CD8-positive, alpha-beta memory T cell (primary cell): ENCODE measurements around the gene MYO3B. TPM values are rescaled to one million over a fixed set of nuclear protein-coding genes. Genes with fewer than 3 reads are reported as not detected.
"Not testable (repeated sequence)": the region's sequence is repeated elsewhere in the genome, so short reads cannot be mapped to it uniquely, and the experiment has no call there.

Experiments
- CTCF ChIA-PET: fragments of 350-600 bp; sonication (Branson Sonifier 250); formaldehyde crosslinking; loops from one replicate; lab custom pipeline; 2021; ENCODE audit warnings: antibody characterized with exemption; lab: Charles Lee
- POLR2A ChIA-PET: fragments of 350-600 bp; sonication (Branson Sonifier 250); formaldehyde crosslinking; loops from one replicate; lab custom pipeline; 2021; ENCODE audit warnings: antibody characterized with exemption; lab: Charles Lee
- DNase-seq, 5 donors: peaks; one replicate each; pipeline versions ENCODE4 v3.0.0 to v3.0.0-alpha.2; 2020 to 2022; ENCODE audit warnings: mixed read lengths in 1 of 5
- H3K27ac ChIP-seq: one replicate; pipeline ENCODE4 v1.7.0; 2013; ENCODE audit warnings: low read depth, mild to moderate bottlenecking, low read length, moderate library complexity
- H3K27me3 ChIP-seq: 2 replicates; pipeline ENCODE4 v1.7.0; 2013; ENCODE audit warnings: low read length, mild to moderate bottlenecking; ENCODE audit not compliant: insufficient read depth, poor library complexity, severe bottlenecking
- H3K36me3 ChIP-seq: 2 replicates; pipeline ENCODE4 v1.7.0; 2013; ENCODE audit warnings: mild to moderate bottlenecking, low read length, moderate library complexity; ENCODE audit not compliant: insufficient read depth
- H3K4me1 ChIP-seq: 2 replicates; pipeline ENCODE4 v1.7.0; 2013; ENCODE audit warnings: mild to moderate bottlenecking, low read length, moderate library complexity; ENCODE audit not compliant: insufficient read depth
- H3K4me3 ChIP-seq: 2 replicates; pipeline ENCODE4 v1.7.0; 2013; ENCODE audit warnings: mild to moderate bottlenecking, low read length
- H3K9me3 ChIP-seq: 2 replicates; pipeline ENCODE4 v1.7.0; 2013; ENCODE audit warnings: mild to moderate bottlenecking, low read length
- H3K27ac Mint-ChIP-seq, 8 donors: one replicate each; pipeline ENCODE4 v1.8.0; 2020 to 2021; ENCODE audit warnings: mixed read lengths in 8 of 8, mild to moderate bottlenecking in 6 of 8, inconsistent platforms in 3 of 8, moderate library complexity in 3 of 8
- H3K27me3 Mint-ChIP-seq, 2 donors: one replicate each; pipeline ENCODE4 v1.8.0; 2020 to 2021; ENCODE audit warnings: mixed read lengths in 2 of 2, mild to moderate bottlenecking in 1 of 2, moderate library complexity in 1 of 2
- H3K36me3 Mint-ChIP-seq, 3 donors: one replicate each; pipeline ENCODE4 v1.8.0; 2020 to 2021; ENCODE audit warnings: mixed read lengths in 3 of 3, inconsistent platforms in 1 of 3, mild to moderate bottlenecking in 1 of 3
- H3K4me1 Mint-ChIP-seq, 3 donors: one replicate each; pipeline ENCODE4 v1.8.0; 2020 to 2021; ENCODE audit warnings: mixed read lengths in 3 of 3, inconsistent platforms in 1 of 3, mild to moderate bottlenecking in 1 of 3
- H3K4me3 Mint-ChIP-seq, 7 donors: one replicate each; pipeline ENCODE4 v1.8.0; 2020 to 2021; ENCODE audit warnings: mixed read lengths in 7 of 7, mild to moderate bottlenecking in 6 of 7, moderate library complexity in 4 of 7, inconsistent platforms in 2 of 7
- H3K9me3 Mint-ChIP-seq, 5 donors: one replicate each; pipeline ENCODE4 v1.8.0; 2020 to 2022; ENCODE audit warnings: mixed read lengths in 5 of 5, mild to moderate bottlenecking in 3 of 5, moderate library complexity in 2 of 5, inconsistent platforms in 1 of 5
- polyA plus RNA-seq: library from polyadenylated mRNA; unstranded; fragments of 300-500 nt; fragmentation: Illumina TruSeq; gene quantifications from one replicate; pipeline ENCODE4 v1.2.3, GENCODE V29; 2021
- total RNA-seq, 2 experiments: library from RNA; stranded (reverse); gene quantifications; one replicate each; pipeline ENCODE4 v1.2.3, GENCODE V29; 2021

The MYO3B gene
- total and polyA plus RNA-seq, 3 experiments from 2014 or later, result 0.08 to 0.33 (median 0.18) TPM

DNA sequence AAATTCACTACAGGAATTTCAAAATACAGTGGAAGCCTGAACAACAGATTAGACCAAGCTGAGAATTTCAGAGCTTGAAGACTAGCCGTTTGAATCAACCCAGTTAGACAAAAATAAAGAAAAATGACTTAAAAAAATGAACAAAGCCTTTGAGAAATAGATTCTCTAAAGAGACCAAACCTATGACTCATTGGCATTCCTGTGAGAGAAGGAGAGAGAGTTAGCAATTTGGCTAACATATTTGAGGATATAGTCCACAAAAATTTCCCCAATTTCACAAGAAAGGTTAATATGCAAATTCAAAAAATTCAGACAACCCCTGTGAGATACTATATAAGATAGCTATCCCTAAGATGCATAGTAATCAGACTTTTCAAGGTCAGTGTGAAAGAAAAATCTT is 78.0 kb downstream of the MYO3B start:
- H3K4me3 ChIP-seq, result no peak overlapping the region
- H3K4me1 Mint-ChIP-seq, result no peaks in the 10 kb centered on the region
- H3K27me3 ChIP-seq, result no peaks in the 10 kb centered on the region
- H3K4me1 ChIP-seq, result no peaks in the 10 kb centered on the region
- no peak overlapping the region for H3K4me3 Mint-ChIP-seq
- H3K27ac Mint-ChIP-seq, result no peak overlapping the region
- ChIA-PET POLR2A (no interaction called here), CTCF (no interaction called here)
- no peak for DNase-seq
- no peak overlapping the region for H3K27ac ChIP-seq
- H3K9me3 Mint-ChIP-seq, result peaks cover 3 to 5% (median 4%) of the 10 kb centered on the region in 5 donors
- peaks cover 0 to 48% of the 10 kb centered on the region in 2 donors for H3K27me3 Mint-ChIP-seq
- no peaks in the 10 kb centered on the region for H3K9me3 ChIP-seq
- H3K36me3 Mint-ChIP-seq, result no peaks in the 10 kb centered on the region
- no peaks in the 10 kb centered on the region for H3K36me3 ChIP-seq

DNA sequence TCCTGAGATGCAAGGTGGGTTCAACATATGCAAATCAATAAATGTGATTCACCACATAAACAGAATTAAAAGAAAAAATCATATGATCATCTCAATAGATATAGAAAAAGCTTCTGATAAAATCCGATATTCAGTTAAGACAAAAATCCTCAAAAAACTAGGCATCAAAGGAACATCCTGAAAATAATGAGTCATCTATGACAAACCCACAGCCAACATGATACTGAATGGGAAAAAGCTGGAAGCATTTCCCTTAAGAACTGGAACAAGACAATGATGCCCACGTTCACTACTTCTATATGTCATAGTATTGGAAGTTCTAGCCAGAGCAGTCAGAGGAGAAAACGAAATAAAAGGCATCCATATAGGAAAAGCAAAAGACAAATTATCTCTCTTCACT is 80.4 kb downstream of the MYO3B start:
- H3K4me1 Mint-ChIP-seq, result no peaks in the 10 kb centered on the region
- no peak overlapping the region for H3K4me3 ChIP-seq
- no peaks in the 10 kb centered on the region for H3K36me3 ChIP-seq
- no peaks in the 10 kb centered on the region for H3K9me3 ChIP-seq
- no peak overlapping the region for H3K27ac ChIP-seq
- H3K27ac Mint-ChIP-seq, result no peak overlapping the region
- ChIA-PET POLR2A (no interaction called here), CTCF (no interaction called here)
- peaks cover 2 to 12% (median 3%) of the 10 kb centered on the region in 5 donors for H3K9me3 Mint-ChIP-seq
- DNase-seq, result no peak
- no peaks in the 10 kb centered on the region for H3K27me3 ChIP-seq
- H3K36me3 Mint-ChIP-seq, result no peaks in the 10 kb centered on the region
- no peaks in the 10 kb centered on the region for H3K4me1 ChIP-seq
- peaks cover 0 to 36% of the 10 kb centered on the region in 2 donors for H3K27me3 Mint-ChIP-seq
- no peak overlapping the region for H3K4me3 Mint-ChIP-seq

GRCh38 chr2:170260188-170260587 is 82.2 kb downstream of the MYO3B start:
- H3K36me3 Mint-ChIP-seq, result no peaks in the 10 kb centered on the region
- no peak overlapping the region for H3K4me3 Mint-ChIP-seq
- Histone ChIP-seq H3K27me3 (no peaks in the 10 kb centered on the region), H3K4me3 (no peak overlapping the region), H3K9me3 (no peaks in the 10 kb centered on the region), H3K27ac (no peak overlapping the region), H3K4me1 (no peaks in the 10 kb centered on the region), H3K36me3 (no peaks in the 10 kb centered on the region)
- H3K27ac Mint-ChIP-seq, result no peak overlapping the region
- H3K9me3 Mint-ChIP-seq, result peaks cover 2 to 12% (median 3%) of the 10 kb centered on the region in 5 donors
- ChIA-PET CTCF (no interaction called here), POLR2A (no interaction called here)
- no peak for DNase-seq
- H3K27me3 Mint-ChIP-seq, result peaks cover 2 to 22% of the 10 kb centered on the region in 2 donors
- no peaks in the 10 kb centered on the region for H3K4me1 Mint-ChIP-seq

- Mint-ChIP-seq H3K27me3 (peaks cover 2 to 10% of the 10 kb centered on the region in 2 donors), H3K27ac (no peak overlapping the region), H3K4me1 (no peaks in the 10 kb centered on the region), H3K4me3 (no peak overlapping the region), H3K9me3 (peaks cover 2 to 10% (median 3%) of the 10 kb centered on the region in 5 donors), H3K36me3 (no peaks in the 10 kb centered on the region)
- Histone ChIP-seq H3K4me1 (no peaks in the 10 kb centered on the region), H3K36me3 (no peaks in the 10 kb centered on the region), H3K9me3 (no peaks in the 10 kb centered on the region), H3K27me3 (no peaks in the 10 kb centered on the region), H3K4me3 (no peak overlapping the region), H3K27ac (no peak overlapping the region)
- DNase-seq, result no peak
- ChIA-PET CTCF (no interaction called here), POLR2A (no interaction called here)
Measured at GRCh38 chr2:170261566-170261965, 83.6 kb downstream of the MYO3B start.

DNA sequence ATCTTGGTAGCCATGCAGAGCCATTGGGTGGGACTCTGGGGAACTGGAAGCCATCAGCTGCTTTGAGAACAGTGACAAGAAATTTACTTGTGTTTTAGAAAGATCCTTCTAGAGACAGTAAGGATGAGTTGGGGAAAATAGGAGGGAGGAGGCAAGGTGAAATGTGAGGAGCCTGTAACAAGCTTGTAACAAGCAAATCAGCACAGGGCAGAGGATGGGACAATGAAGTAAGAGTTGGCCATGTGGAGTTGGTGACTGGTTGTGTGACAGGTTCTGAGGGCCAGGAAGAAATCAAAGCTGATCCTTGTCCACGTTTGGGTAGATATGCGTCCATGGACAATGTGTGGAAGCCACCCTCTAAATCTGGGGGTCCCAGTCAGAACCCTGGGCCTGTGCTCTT is 84.4 kb downstream of the MYO3B start:
- Mint-ChIP-seq H3K27me3 (peaks cover 2 to 4% of the 10 kb centered on the region in 2 donors), H3K27ac (no peak overlapping the region), H3K9me3 (peaks cover 0 to 10% (median 2%) of the 10 kb centered on the region in 5 donors), H3K4me3 (no peak overlapping the region), H3K36me3 (no peaks in the 10 kb centered on the region), H3K4me1 (no peaks in the 10 kb centered on the region)
- Histone ChIP-seq H3K27ac (no peak overlapping the region), H3K27me3 (no peaks in the 10 kb centered on the region), H3K9me3 (no peaks in the 10 kb centered on the region), H3K4me1 (no peaks in the 10 kb centered on the region), H3K4me3 (no peak overlapping the region), H3K36me3 (no peaks in the 10 kb centered on the region)
- CTCF ChIA-PET, result no interaction called here
- DNase-seq, result no peak
- POLR2A ChIA-PET, result no interaction called here

- no peaks in the 10 kb centered on the region for H3K36me3 ChIP-seq
- H3K9me3 ChIP-seq, result no peaks in the 10 kb centered on the region
- no peaks in the 10 kb centered on the region for H3K27me3 ChIP-seq
- DNase-seq, result no peak
- Mint-ChIP-seq H3K36me3 (no peaks in the 10 kb centered on the region), H3K4me3 (no peak overlapping the region), H3K4me1 (no peaks in the 10 kb centered on the region), H3K27ac (peak overlapping the region in 1 of 8 donors; percentile 1), H3K27me3 (peaks cover 0 to 2% of the 10 kb centered on the region in 2 donors), H3K9me3 (peaks cover 0 to 10% (median 2%) of the 10 kb centered on the region in 5 donors)
- ChIA-PET CTCF (no interaction called here), POLR2A (no interaction called here)
- H3K4me3 ChIP-seq, result no peak overlapping the region
- no peaks in the 10 kb centered on the region for H3K4me1 ChIP-seq
- no peak overlapping the region for H3K27ac ChIP-seq
Measured at GRCh38 chr2:170262806-170263205, 84.9 kb downstream of the MYO3B start.

- peaks cover 0 to 10% (median 2%) of the 10 kb centered on the region in 5 donors for H3K9me3 Mint-ChIP-seq
- H3K9me3 ChIP-seq, POLR2A ChIA-PET, H3K27me3 Mint-ChIP-seq, DNase-seq, H3K4me3 Mint-ChIP-seq, H3K4me3 ChIP-seq, H3K4me1 ChIP-seq, H3K27ac Mint-ChIP-seq, H3K36me3 ChIP-seq, H3K27me3 ChIP-seq, H3K4me1 Mint-ChIP-seq, H3K36me3 Mint-ChIP-seq: not testable (repeated sequence)
- peak overlapping the region; percentile 19 for H3K27ac ChIP-seq
- CTCF ChIA-PET, result interaction anchor here (1.0 kb wide), 1 partner anchor 11 kb away, joined by 3 read pairs; no protein-coding TSS in a partner anchor
Measured at GRCh38 chr2:170263728-170264521, 86.0 kb downstream of the MYO3B start.

DNA sequence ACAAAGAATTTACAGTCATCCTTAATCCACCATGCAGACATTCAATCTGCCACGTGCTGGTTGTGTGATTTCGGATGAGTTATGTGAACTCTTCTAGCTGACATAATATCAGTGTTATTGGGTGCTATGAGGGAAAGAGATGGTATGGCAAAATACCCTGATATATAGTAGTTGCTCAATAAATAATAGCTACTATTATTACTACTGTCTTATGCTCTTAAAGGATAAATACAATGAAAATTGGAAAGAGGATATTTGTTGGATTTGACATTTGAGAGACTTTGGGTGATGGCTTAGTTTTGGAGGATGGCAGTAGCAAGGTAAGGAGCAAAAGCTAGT is 86.5 kb downstream of the MYO3B start:
- Histone ChIP-seq H3K27ac (peak overlapping the region; percentile 19), H3K4me3 (no peak overlapping the region), H3K27me3 (no peaks in the 10 kb centered on the region), H3K4me1 (no peaks in the 10 kb centered on the region), H3K9me3 (no peaks in the 10 kb centered on the region), H3K36me3 (no peaks in the 10 kb centered on the region)
- no peaks in the 10 kb centered on the region for H3K4me1 Mint-ChIP-seq
- H3K27me3 Mint-ChIP-seq, result peaks cover 0 to 2% of the 10 kb centered on the region in 2 donors
- no peak for DNase-seq
- no peaks in the 10 kb centered on the region for H3K36me3 Mint-ChIP-seq
- CTCF ChIA-PET, result interaction anchor here (1.0 kb wide), 1 partner anchor 11 kb away, joined by 3 read pairs; no protein-coding TSS in a partner anchor
- no peak overlapping the region for H3K27ac Mint-ChIP-seq
- POLR2A ChIA-PET, result no interaction called here
- H3K4me3 Mint-ChIP-seq, result no peak overlapping the region
- H3K9me3 Mint-ChIP-seq, result peaks cover 0 to 10% (median 1%) of the 10 kb centered on the region in 5 donors
